ENCODE results near the gene DPH7. TPM values are rescaled to one million over a fixed set of nuclear protein-coding genes. Genes with fewer than 3 reads are reported as not detected.

Gene DPH7
- total RNA-seq, 1 experiment from 2014 or later: 43.9 TPM

GRCh38 chr9:137583957-137584356 is 5.2 kb upstream of the DPH7 start (continued):
- TF ChIP-seq ZNF532 (CRISPR knock-in tag; IDR thresholded peaks at IDR 0.05; ENCODE audit: borderline replicate concordance) (no peak), ZNF416 (CRISPR knock-in tag; IDR thresholded peaks at IDR 0.05) (no peak), KAT7 (CRISPR knock-in tag; IDR thresholded peaks at IDR 0.05; ENCODE audit: borderline replicate concordance) (no peak), IRF1 (CRISPR knock-in tag; IDR thresholded peaks at IDR 0.05) (no peak), ATF6 (CRISPR knock-in tag; IDR thresholded peaks at IDR 0.05) (no peak), ELF4 (CRISPR knock-in tag; IDR thresholded peaks at IDR 0.05; ENCODE audit: low read depth) (no peak), ZNF263 (CRISPR knock-in tag; IDR thresholded peaks at IDR 0.05; ENCODE audit: low read depth) (no peak), OVOL2 (CRISPR knock-in tag; IDR thresholded peaks at IDR 0.05; ENCODE audit: borderline replicate concordance) (no peak)

GRCh38 chr9:137583347-137583746 is 4.6 kb upstream of the DPH7 start:
- Mint-ChIP-seq H3K4me3 (no peak overlapping the region), H3K4me1 (peaks cover 19% of the 10 kb centered on the region), H3K9me3 (no peaks in the 10 kb centered on the region), H3K36me3 (peaks cover 40% of the 10 kb centered on the region), H3K27me3 (ENCODE audit: low read depth) (no peaks in the 10 kb centered on the region), H3K27ac (no peak overlapping the region)
- POLR2A ChIA-PET: no interaction called here
- DNase-seq (ENCODE audit: low spot score) (no peak), ATAC-seq (no peak)
- TF ChIP-seq CREM (CRISPR knock-in tag; IDR thresholded peaks at IDR 0.05) (no peak), EMX1 (CRISPR knock-in tag; IDR thresholded peaks at IDR 0.05) (no peak), FOXK1 (CRISPR knock-in tag; IDR thresholded peaks at IDR 0.05) (no peak), NFYB (CRISPR knock-in tag; conservative IDR thresholded peaks at IDR 0.05; ENCODE audit: low read depth) (no peak), KAT7 (CRISPR knock-in tag; IDR thresholded peaks at IDR 0.05; ENCODE audit: borderline replicate concordance) (no peak), PRRX2 (CRISPR knock-in tag; IDR thresholded peaks at IDR 0.05) (no peak), SMAD3 (CRISPR knock-in tag; IDR thresholded peaks at IDR 0.05; ENCODE audit: borderline replicate concordance) (no peak), E2F4 (CRISPR knock-in tag; IDR thresholded peaks at IDR 0.05; ENCODE audit: borderline replicate concordance, low read depth) (no peak), ZNF532 (CRISPR knock-in tag; IDR thresholded peaks at IDR 0.05; ENCODE audit: borderline replicate concordance) (no peak), CTCF (IDR thresholded peaks at IDR 0.05) (no peak), ZNF121 (CRISPR knock-in tag; IDR thresholded peaks at IDR 0.05) (no peak), TCF7 (CRISPR knock-in tag; IDR thresholded peaks at IDR 0.05; ENCODE audit: low read depth) (no peak)
- TF ChIP-seq, protein P1, sequence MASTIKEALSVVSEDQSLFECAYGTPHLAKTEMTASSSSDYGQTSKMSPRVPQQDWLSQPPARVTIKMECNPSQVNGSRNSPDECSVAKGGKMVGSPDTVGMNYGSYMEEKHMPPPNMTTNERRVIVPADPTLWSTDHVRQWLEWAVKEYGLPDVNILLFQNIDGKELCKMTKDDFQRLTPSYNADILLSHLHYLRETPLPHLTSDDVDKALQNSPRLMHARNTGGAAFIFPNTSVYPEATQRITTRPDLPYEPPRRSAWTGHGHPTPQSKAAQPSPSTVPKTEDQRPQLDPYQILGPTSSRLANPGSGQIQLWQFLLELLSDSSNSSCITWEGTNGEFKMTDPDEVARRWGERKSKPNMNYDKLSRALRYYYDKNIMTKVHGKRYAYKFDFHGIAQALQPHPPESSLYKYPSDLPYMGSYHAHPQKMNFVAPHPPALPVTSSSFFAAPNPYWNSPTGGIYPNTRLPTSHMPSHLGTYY (CRISPR knock-in tag; IDR thresholded peaks at IDR 0.05): no peak
- CTCF ChIA-PET: interaction anchor here (0.6 kb wide), 1 partner anchor 565 kb away, joined by 3 read pairs; no protein-coding TSS in a partner anchor
